Erythroblast (primary cell): ENCODE measurements around the gene PRICKLE2.

Experiments used
- GATA1 ChIP-seq: IDR thresholded peaks from 2 replicates; pipeline ENCODE4 v1.6.1; 2011; ENCODE audit warnings: low read depth, mild to moderate bottlenecking, control low read depth, low read length, moderate library complexity
- POLR2A ChIP-seq: IDR thresholded peaks from 2 replicates; pipeline ENCODE4 v1.6.1; 2011; ENCODE audit warnings: mild to moderate bottlenecking, low read length

DNA sequence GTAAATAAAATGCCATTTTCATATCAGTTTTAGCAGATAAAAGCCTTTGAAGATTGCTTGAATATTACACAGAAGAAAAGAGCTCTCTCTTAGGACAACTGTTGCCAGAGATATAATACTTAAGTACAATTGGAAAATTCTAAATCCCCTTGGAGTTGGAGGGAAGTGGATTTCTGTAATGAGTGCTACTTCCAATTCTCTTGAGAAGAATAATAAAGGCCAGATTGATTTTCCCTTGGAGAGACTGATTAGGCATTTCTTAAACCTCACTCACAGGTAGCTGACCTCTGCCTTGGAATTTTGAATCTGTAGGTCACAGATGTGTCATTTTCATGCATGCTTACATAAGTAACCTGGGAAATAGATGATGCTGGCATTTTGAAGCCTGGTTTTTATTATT lies 172.1 kb downstream of the PRICKLE2 start:
- TF ChIP-seq GATA1 (no peak), POLR2A (no peak)
